ENCODE results near the gene RELA. TPM values are rescaled to one million over a fixed set of nuclear protein-coding genes. Genes with fewer than 3 reads are reported as not detected.

RELA gene
- total RNA-seq, 2 experiments from 2014 or later, result 48.0 to 78.9 TPM

DNA sequence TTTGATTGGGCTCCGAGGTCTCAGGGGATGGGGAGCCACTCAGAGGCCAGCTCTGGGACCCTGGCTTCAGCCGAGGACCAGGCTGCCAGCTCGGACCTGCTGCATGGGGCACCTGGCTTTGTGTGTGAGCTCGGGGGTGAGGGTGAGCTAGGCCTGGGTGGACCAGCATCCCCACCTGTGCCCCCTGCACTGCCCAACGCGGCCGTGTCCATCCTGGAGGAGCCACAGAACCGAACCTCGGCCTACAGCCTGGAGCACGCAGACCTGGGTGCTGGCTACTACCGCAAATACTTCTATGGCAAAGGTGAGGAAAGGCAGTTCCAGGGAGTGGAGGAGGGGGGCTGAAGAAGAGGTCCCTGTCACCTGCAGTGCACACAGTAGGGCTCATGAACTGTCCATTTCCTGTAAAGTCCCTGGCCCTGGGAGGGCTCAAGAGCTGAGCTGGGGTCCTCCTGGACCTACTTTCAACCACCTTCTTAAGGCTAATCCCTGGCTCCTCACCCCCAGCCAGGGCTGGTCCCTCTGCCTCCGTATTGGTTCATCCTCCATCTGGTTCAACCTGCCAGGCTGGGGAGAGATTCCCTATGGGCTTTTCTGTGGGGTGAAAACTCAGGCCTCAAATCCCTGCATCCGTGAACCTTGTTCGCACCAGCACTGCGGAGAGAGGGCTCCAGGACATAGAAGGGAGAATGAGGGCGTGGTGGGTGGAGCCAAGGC lies 21.3 kb downstream of the RELA start:
- TF ChIP-seq, protein P1, sequence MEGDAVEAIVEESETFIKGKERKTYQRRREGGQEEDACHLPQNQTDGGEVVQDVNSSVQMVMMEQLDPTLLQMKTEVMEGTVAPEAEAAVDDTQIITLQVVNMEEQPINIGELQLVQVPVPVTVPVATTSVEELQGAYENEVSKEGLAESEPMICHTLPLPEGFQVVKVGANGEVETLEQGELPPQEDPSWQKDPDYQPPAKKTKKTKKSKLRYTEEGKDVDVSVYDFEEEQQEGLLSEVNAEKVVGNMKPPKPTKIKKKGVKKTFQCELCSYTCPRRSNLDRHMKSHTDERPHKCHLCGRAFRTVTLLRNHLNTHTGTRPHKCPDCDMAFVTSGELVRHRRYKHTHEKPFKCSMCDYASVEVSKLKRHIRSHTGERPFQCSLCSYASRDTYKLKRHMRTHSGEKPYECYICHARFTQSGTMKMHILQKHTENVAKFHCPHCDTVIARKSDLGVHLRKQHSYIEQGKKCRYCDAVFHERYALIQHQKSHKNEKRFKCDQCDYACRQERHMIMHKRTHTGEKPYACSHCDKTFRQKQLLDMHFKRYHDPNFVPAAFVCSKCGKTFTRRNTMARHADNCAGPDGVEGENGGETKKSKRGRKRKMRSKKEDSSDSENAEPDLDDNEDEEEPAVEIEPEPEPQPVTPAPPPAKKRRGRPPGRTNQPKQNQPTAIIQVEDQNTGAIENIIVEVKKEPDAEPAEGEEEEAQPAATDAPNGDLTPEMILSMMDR (conservative IDR thresholded peaks at IDR 0.05; ENCODE audit: low read length), result no peak
- TF ChIP-seq EZH2phosphoT487 (IDR thresholded peaks at IDR 0.05; ENCODE audit: borderline replicate concordance, low read depth, low read length), result no peak
- H3K4me3 ChIP-seq (ENCODE audit: low read depth, low read length, poor library complexity, severe bottlenecking), result peak overlapping the region; percentile 90
- POLR2A ChIA-PET, result no interaction called here
- H3K9me3 ChIP-seq (ENCODE audit: low read length), result no peaks in the 10 kb centered on the region
- peak overlapping the region; percentile 97 for H3K4me2 ChIP-seq (ENCODE audit: low read length)
- intact Hi-C loops (cut with micrococcal nuclease; ENCODE audit: unreplicated experiment), result no loop called here
- peak overlapping the region; percentile 95 for H3K27ac ChIP-seq (ENCODE audit: low read depth, low read length, poor library complexity, severe bottlenecking)
- CTCF ChIA-PET (ENCODE audit: unreplicated experiment), result no interaction called here
- H3K36me3 ChIP-seq (ENCODE audit: insufficient read depth, low read length), result peaks cover 60% of the 10 kb centered on the region
- H3K79me2 ChIP-seq (ENCODE audit: insufficient read depth, low read depth, low read length), result peaks cover 22% of the 10 kb centered on the region; the same call in 1 of the 2 replicates
- H3K9me2 ChIP-seq (ENCODE audit: insufficient read depth, low read length), result no peaks in the 10 kb centered on the region
- BruUV-seq (replicated peaks), result no TSS peak
- H4K20me1 ChIP-seq (ENCODE audit: insufficient read depth, low read length), result no peaks in the 10 kb centered on the region
- H2AFZ ChIP-seq (ENCODE audit: low read length), result no peak overlapping the region
- H3K4me1 ChIP-seq (ENCODE audit: insufficient read depth, low read length, poor library complexity, severe bottlenecking), result peaks cover 51% of the 10 kb centered on the region
- DNase-seq (ENCODE audit: low spot score), result no peak

DNA sequence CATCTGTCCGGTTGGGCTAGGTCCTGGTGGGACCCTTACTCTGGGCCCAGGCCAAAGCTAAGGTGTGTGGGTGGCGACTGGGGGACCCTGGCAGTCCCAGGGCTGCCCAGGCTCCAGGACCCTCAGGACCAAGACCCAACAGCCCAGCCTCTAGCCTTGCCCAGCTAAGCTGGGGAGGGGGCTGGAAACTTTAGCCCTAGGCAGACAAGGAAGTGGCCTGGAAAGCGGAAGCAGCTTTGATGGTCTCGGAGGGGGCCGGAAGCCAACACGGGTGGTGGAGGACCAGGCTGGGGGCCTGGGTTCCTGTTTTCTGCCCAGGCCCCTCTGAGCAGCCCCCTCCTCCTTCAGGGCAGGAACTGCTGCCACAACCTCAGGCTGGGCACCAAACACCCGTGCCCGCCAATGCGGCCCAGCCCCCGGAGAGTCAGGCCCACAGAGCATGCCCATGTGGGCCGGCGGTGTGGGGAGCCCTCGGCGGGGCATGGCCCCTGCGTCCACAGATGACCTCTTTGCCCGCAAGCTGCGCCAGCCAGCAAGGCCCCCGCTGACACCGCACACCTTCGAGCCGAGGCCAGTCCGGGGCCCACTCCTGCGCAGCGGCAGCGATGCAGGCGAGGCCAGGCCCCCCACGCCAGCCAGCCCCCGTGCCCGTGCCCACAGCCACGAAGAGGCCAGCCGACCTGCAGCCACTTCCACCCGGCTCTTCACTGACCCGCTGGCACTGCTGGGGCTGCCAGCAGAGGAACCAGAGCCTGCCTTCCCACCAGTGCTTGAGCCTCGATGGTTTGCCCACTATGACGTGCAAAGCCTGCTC lies 22.0 kb downstream of the RELA start:
- peaks cover 51% of the 10 kb centered on the region for H3K4me1 ChIP-seq (ENCODE audit: insufficient read depth, low read length, poor library complexity, severe bottlenecking)
- ChIA-PET CTCF (ENCODE audit: unreplicated experiment) (no interaction called here), POLR2A (interaction anchor here (2.6 kb wide), 1 partner anchor 22 kb away, joined by 7 read pairs; the partner anchor contains the start of gene RELA)
- no peaks in the 10 kb centered on the region for H3K9me2 ChIP-seq (ENCODE audit: insufficient read depth, low read length)
- TF ChIP-seq, protein P1 (conservative IDR thresholded peaks at IDR 0.05; ENCODE audit: low read length), result no peak
- TF ChIP-seq EZH2phosphoT487 (IDR thresholded peaks at IDR 0.05; ENCODE audit: borderline replicate concordance, low read depth, low read length), result no peak
- H2AFZ ChIP-seq (ENCODE audit: low read length), result no peak overlapping the region
- no peaks in the 10 kb centered on the region for H4K20me1 ChIP-seq (ENCODE audit: insufficient read depth, low read length)
- peaks cover 22% of the 10 kb centered on the region; the same call in 1 of the 2 replicates for H3K79me2 ChIP-seq (ENCODE audit: insufficient read depth, low read depth, low read length)
- intact Hi-C loops (cut with micrococcal nuclease; ENCODE audit: unreplicated experiment), result loop anchor here (1.0 kb wide), 1 partner anchor 25 kb away; the partner anchor contains the start of gene PCNX3
- peak overlapping the region; percentile 95 for H3K27ac ChIP-seq (ENCODE audit: low read depth, low read length, poor library complexity, severe bottlenecking)
- no peaks in the 10 kb centered on the region for H3K9me3 ChIP-seq (ENCODE audit: low read length)
- peak overlapping the region; percentile 97 for H3K4me2 ChIP-seq (ENCODE audit: low read length)
- BruUV-seq (replicated peaks), result no TSS peak
- H3K4me3 ChIP-seq (ENCODE audit: low read depth, low read length, poor library complexity, severe bottlenecking), result peak overlapping the region; percentile 90
- peaks cover 60% of the 10 kb centered on the region for H3K36me3 ChIP-seq (ENCODE audit: insufficient read depth, low read length)
- peak; percentile 81 for DNase-seq (ENCODE audit: low spot score)

Data from OCI-LY7 (cell line).